GM12891 (cell line): ENCODE results near the gene TUSC2.

ENCODE experiments used
- PAX5 ChIP-seq: IDR thresholded peaks from 2 replicates; pipeline ENCODE4 v1.6.1; 2011; ENCODE audit warnings: low read length, moderate library complexity, mild to moderate bottlenecking; ENCODE audit not compliant: insufficient read depth, severe bottlenecking
- POLR2A ChIP-seq: IDR thresholded peaks from 2 replicates; pipeline ENCODE4 v1.6.1; 2011; ENCODE audit warnings: low read depth, low read length, control low read depth
- POLR2AphosphoS5 ChIP-seq: IDR thresholded peaks from 2 replicates; pipeline ENCODE4 v1.6.1; 2011; ENCODE audit warnings: low read depth, low read length, control low read depth
- TAF1 ChIP-seq: IDR thresholded peaks from 2 replicates; pipeline ENCODE4 v1.6.1; 2011; ENCODE audit warnings: low read depth, low read length, control low read depth

DNA sequence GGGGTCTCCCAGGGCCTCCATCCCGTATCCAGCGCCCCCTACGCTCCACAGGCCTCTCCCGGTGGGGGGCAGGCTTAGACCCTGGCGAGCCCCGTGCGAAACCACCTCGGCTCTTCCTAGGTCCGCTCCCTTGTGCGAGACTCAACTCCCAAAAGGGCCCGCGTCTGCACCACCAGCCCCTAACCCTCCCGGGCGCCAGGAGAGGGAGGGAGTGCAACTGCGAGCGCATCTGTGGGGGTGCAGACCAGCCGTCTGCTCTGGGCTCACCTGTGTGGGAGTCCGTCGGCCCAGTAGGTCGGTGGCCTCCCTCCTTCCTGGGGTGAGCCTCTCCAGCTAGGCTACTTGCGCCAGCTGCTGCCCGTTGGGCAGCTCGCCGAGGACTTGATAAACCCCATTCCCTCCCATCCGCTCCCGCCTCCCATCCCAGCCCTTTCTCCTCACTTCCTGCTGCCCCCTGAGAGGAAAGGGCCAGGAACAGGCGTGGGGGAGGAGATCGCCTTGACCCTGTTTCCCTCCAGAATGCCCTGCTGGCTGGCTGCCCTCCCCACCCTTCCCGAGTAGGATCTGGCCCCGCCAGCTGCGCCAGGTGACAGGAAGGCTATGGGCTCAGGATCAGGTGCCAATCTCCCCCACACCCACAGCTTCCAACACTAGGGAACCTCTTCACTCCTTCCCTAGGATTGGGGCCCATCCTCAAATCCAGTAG, 5.5 kb downstream of the TUSC2 start, which contains the start of gene HYAL2:
- TF ChIP-seq POLR2AphosphoS5 (no peak), TAF1 (no peak), PAX5 (no peak), POLR2A (no peak)
